ENCODE results near the gene LSM11.
"Not testable (repeated sequence)": the region's sequence is repeated elsewhere in the genome, so short reads cannot be mapped to it uniquely, and the experiment has no call there.

The LSM11 gene

DNA sequence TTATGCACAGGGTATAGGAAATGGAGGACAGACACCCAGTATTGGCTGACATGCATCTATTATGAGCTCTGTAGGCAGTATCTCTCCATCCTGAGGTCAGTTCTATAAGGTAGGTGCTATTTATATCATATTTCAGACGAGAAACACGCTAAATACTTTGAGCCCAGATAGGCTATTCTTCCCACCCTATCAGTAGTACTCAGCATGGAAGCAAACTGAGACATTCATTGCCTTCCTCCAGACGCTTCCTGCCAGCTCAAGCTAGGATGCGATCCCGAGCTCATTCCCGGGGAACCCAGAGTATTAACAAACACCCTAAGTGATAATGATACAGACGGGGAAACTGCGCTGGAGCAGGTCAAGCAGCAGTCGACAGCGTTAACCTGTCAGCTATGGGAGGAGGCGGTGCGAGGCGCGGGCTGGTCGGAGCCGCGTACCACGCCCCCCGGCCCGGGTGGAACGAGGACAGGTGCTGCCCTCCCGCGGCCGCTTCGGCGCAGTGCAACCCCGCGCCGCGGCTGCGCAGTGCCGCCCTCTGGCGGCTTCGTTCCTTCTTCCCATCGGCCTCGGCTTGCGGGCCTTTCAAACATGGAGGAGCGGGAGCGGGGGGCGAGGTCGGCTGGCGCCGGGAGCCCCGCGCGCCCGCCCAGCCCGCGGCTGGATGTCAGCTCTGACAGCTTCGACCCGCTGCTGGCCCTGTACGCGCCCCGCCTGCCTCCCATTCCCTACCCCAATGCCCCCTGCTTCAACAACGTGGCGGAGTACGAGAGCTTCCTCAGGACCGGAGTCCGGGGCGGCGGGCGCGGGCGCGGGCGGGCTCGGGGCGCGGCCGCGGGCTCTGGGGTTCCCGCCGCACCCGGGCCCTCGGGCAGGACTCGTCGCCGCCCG, at the start of gene LSM11:
LSM11 (plus strand) TSS at position 550 of the 888 bp plus-strand sequence; CDS start at position 589, 39 bp downstream.
- DNase-seq (ENCODE audit: low read depth in 4 of 4, low spot score in 1 of 4): peak; percentile 83 to 89 (median 86)

DNA sequence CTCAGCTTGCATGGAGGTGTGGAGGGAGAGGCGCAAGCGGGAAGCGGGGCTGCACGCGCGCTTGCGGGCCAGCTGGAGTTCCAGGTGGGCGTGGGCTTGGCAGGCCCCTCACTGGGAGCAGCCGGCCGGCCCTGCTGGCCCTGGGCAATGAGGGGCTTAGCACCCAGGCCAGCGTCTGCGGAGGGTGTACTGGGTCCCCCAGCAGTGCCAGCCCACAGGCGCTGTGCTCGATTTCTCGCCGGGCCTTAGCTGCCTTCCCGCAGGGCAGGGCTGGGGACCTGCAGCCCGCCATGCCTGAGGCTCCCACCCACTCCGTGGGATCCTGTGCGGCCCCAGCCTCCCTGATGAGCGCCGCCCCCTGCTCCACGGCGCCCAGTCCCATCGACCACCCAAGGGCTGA, 49.7 kb upstream of the LSM11 start:
- not testable (repeated sequence) for DNase-seq (ENCODE audit: low read depth in 4 of 4, low spot score in 1 of 4)

DNA sequence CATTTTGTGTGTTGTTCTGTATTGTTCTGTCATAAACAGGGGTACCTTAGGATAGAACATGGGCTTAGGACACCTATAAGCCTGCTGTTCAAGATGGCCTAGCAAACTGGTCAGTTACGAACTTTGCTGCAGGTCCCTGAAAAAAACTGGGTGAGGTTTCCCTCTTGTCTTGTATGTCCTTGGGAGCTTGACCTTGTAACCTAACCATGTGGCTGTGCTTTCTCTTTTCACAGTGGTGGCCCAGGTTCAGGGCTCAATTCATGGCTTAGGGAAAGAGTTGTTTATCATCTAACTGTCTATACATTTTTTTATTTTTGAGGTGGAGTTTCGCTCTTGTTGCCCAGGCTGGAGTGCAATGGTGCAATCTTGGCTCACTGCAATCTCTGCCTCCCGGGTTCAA, 47.4 kb upstream of the LSM11 start:
- not testable (repeated sequence) for DNase-seq (ENCODE audit: low read depth in 4 of 4, low spot score in 1 of 4)

DNA sequence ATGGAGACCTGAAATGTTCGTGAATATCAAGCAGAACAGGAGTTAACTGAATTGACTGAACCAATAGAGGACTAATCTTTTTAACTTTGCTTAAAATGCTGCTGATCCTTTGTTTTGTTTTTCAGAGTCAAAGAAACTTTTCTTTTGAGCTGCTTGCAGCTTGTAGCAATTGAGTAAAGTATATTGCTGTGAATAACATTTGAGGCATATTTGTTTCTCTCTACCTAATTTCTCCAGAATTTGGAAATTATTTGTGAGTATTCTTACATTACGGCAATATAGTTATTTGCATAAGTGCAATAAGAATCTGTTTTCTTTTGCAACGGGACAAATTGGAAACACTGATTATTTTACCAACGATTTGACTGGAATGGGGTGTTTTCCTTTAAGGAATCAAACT, 44.8 kb upstream of the LSM11 start:
- DNase-seq (ENCODE audit: low read depth in 4 of 4, low spot score in 1 of 4): not testable (repeated sequence)

DNA sequence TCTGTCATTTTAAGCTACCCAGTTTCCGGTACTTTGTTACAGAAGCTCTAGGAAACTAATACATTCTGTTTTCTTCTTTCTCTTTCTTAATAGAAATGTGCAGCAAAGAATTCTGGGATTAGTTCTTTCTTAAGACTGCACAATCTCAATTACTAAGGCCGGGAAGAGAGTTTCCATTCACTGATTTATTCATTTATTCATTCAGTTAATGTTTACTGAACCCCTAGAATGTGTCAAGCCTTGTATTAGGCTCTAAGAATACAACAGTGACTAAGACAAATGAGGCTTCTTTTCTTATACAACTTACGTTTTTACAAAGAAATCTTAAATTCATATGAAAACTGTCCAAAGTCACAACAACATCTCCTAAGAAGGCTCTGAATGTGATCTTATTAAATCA, 39.8 kb upstream of the LSM11 start:
- DNase-seq (ENCODE audit: low read depth in 4 of 4, low spot score in 1 of 4): no peak

DNA sequence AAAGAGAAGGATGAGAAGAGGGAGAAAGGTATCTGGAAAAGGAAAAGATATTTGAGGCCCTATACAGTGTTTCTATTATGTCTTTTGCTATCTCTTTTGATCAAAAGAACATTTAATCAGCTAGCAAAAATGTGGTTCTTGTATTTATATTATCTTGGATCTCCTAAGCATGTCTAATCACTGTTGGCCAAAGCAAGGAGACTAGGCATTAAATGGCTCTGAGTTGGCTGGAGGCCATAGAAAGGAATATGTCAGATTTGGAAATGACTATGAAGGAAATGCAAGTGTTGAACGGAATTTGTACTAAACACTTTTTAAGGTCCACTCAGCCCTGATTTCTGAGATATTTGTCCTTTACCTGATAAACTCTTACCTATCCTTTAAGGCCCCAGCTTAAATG, 34.6 kb upstream of the LSM11 start:
- no peak for DNase-seq (ENCODE audit: low read depth in 4 of 4, low spot score in 1 of 4)

DNA sequence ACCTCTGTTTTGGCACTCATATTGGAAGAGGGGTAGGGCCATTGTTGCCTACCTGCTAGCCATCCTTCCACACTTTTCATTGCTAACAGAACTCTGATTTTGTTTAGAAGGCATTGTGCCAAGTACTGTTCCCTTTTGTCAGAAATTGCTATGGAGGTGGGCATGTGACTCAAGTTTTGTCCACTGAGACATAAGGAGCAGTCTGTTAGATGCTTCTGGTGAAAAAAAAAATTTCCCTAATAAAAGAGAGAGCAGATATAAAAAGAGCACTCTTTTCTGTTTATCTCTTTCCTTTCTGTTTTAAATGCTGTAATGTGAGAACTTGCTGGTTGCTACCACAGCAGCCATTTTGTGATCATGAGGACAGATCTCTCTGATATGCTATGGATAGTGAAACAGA, 34.2 kb upstream of the LSM11 start:
- DNase-seq (ENCODE audit: low read depth in 4 of 4, low spot score in 1 of 4): no peak

DNA sequence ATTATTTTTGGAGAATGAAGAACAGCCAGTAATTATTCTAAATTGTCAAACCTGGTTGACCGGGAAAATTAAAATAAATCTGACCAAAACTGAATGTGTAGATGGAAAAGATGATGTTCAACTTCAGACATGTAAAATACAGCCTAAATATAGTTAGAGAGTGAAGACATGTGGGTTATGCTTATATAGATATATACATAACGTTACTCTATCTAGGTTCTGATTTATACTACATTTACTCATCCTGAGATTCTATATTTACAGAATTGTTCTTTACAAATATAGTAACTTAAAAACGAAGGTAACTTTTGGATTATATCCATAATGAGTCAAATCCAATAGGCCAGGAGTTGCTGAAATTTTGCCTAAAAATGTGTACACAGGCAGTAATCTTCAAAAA, 33.1 kb upstream of the LSM11 start:
- DNase-seq (ENCODE audit: low read depth in 4 of 4, low spot score in 1 of 4): no peak

DNA sequence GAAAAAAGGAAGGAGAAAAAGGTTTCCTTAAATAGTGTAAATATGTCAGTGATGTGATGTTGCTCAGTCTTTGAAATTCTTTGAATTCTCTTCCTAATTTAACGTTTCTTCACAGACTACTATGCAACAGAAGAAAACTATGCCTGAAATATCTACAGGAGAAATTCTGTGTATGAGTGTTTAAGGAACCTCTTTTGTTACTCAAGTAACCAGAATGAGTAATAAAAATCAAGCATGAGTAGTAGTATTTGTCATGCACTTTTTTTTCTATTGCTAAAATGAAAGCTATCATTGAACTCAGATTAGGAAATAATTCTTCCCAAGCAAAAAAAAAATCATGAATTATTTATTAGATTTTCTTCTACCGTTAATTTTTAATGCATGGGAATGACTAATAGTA, 32.6 kb upstream of the LSM11 start:
- DNase-seq (ENCODE audit: low read depth in 4 of 4, low spot score in 1 of 4): no peak

DNA sequence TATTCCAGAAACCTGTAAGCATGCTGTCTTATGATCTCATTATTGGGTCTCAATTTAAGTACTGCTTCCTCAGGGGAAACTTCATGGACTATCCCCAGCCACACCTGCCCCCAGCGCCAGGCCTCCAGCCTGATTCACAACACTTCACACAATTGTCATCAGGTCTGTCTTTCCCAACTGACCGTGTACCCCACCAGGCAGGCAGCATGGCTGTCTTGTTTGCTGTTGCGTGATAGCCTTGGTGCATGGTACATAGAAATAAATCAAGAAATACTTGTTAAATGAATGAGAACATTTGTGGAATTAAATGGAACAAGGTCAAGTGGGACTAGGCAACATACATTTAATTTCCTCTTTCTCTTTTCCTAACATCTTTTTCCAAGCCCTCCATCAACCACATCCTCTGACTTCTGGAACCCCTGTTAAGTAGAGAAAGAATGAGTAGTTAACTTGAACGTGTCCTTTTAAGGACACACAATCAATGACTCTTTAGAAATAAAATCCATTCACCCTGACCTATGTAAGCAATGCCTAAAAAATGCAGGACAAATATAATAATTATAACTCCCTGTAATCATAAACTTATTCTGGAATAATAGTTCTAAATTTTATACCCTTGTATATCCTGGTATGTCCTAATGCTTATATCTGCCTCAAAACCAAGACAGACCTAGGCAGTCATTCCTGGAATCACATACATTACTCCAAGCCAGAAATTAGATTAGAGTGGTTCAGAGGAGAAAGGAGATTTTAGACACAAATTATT, 29.5 kb upstream of the LSM11 start:
- no peak for DNase-seq (ENCODE audit: low read depth in 4 of 4, low spot score in 1 of 4)

DNA sequence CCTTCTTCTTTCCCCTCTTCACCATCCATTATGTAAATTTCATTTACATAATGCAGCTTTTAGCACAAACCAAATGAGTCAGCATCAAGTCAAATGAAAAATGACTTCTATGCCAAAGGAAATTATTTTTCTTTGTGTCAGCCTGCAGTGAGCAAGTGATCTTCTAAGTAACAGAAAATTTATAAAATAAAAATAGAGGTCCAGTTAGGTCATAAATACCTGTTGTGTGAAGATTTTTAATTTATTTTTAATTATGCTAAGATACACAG, 29.0 kb upstream of the LSM11 start:
- DNase-seq (ENCODE audit: low read depth in 4 of 4, low spot score in 1 of 4): no peak

DNA sequence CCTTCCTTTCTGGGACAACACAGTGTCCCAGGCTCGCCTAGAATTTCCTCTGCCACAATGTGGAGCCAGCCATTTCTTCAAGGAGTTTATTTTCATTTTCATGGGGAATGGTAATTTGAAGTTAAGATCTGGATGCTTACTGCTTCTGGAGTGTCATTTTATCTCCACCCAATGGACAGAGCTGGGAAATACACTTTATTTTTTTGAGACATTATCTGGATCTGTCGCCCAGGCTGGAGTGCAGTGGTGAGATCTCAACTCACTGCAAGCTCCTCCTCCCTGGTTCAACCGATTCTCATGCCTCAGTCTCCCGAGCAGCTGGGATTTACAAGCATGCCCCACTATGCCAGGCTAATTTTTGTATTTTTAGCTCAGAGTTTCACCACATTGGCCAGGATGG, 25.0 kb upstream of the LSM11 start:
- no peak for DNase-seq (ENCODE audit: low read depth in 4 of 4, low spot score in 1 of 4)

DNA sequence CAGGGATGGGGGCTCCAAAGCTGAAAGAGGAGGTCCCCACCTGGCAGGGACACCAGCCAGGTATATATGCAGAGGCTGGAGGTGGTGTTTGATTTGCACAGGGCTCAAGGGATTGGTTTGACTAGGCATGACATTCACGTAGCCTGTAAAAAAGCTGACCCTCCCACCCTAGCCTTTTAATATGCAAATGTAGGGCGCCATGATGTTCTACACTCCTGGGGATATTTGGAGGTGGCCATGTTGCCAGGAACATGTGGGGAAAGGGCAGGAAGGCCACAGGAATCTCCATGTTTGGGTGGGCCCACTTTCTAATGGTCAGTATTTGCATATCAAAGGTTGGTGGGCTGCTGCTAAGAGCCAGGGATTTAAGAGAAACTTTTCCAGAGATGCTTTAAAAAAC, 24.3 kb upstream of the LSM11 start:
- no peak for DNase-seq (ENCODE audit: low read depth in 4 of 4, low spot score in 1 of 4)

DNA sequence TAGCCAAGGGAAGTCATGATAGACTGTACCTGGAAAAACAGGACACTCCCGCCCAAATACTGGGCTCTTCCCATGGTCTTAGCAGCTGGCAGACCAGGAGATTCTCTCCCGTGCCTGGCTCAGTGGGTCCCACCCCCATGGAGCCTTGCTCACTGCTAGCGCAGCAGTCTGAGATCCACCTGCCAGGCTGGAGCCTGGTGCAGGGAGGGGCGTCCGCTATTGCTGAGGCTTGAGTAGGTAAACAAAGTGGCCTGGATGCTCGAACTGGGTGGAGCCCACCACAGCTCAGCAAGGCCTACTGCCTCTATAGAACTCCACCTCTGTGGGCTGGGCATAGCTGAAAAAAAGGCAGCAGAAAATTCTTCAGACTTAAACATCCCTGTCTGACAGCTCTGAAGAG, 22.4 kb upstream of the LSM11 start:
- DNase-seq (ENCODE audit: low read depth in 4 of 4, low spot score in 1 of 4): no peak

DNA sequence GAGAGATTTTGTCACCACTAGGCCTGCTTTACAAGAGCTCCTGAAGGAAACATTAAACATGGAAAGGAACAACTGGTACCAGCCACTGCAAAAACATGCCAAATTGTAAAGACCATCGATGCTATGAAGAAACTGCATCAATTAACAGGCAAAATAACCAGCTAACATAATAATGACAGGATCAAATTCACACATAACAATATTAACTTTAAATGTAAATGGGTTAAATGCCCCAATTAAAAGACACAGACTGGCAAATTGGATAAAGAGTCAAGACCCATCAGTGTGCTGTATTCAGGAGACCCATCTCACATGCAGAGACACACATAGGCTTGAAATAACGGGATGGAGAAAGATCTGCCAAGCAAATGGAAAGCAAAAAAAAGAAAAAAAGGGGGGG, 20.6 kb upstream of the LSM11 start:
- not testable (repeated sequence) for DNase-seq (ENCODE audit: low read depth in 4 of 4, low spot score in 1 of 4)

DNA sequence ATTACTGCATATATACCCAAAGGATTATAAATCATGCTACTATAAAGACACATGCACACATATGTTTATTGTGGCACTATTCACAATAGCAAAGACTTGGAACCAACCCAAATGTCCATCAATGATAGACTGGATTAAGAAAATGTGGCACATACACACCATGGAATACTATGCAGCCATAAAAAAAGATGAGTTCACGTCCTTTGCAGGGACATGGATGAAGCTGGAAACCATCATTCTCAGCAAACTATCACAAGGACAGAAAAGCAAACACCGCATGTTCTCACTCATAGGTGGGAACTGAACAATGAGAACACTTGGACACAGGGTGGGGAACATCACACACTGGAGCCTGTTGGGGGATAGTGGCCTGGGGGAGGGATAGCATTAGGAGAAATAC, 16.9 kb upstream of the LSM11 start:
- DNase-seq (ENCODE audit: low read depth in 4 of 4, low spot score in 1 of 4): not testable (repeated sequence)

DNA sequence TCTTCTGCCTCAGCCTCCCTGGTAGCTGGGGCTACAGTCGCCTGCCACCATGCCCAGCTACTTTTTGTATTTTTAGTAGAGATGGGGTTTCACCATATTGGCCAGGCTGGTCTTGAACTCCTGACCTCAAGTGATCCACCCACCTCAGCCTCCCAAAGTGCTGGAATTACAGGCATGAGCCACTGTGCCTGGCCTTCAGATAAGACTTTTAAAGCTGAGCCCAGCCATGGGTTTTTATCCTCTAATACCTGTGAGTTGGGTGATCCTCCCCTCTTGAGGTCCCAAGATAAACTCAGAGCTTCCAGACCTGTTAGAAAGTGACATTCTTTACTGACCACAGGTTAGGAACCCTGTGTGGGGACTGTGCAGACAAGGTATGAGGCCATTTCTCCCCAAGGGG, 15.7 kb upstream of the LSM11 start:
- DNase-seq (ENCODE audit: low read depth in 4 of 4, low spot score in 1 of 4): not testable (repeated sequence)

DNA sequence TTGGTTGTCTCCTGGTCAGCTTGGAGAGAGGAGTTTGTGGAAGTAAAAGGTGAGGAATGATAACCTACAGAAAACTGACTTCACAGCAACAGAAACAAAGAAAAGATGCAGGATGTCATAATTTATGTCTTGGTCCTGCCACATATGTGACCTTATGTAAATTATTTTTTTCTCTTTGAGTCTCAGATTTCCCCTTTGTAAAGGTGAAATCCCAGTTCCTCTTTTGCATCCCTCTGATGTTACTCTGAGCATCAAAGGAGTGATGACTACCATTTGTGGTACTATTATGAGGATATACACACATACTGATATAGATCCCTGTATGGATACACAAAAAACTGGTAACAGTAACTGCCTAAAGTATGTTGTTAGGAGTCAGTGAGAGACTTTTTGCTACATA, 13.7 kb upstream of the LSM11 start:
- no peak for DNase-seq (ENCODE audit: low read depth in 4 of 4, low spot score in 1 of 4)

DNA sequence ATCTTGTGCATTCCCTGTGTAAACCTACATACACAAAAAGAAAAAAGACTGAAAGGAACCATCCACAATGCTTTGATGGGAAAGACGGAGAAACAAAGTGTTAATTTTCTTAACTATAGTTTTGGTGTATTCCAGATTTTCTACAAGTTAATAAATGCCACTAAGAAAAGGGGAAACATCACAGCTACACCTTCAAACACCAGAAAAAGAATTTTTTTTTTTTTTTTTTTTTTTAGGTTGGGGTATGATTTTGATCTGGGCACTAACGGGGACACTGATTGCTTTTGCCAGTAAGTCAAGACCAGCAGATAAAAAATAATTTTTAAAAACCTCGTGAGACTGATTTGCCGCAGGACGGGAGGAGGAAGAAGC, 12.6 kb upstream of the LSM11 start:
- DNase-seq (ENCODE audit: low read depth in 4 of 4, low spot score in 1 of 4): no peak

DNA sequence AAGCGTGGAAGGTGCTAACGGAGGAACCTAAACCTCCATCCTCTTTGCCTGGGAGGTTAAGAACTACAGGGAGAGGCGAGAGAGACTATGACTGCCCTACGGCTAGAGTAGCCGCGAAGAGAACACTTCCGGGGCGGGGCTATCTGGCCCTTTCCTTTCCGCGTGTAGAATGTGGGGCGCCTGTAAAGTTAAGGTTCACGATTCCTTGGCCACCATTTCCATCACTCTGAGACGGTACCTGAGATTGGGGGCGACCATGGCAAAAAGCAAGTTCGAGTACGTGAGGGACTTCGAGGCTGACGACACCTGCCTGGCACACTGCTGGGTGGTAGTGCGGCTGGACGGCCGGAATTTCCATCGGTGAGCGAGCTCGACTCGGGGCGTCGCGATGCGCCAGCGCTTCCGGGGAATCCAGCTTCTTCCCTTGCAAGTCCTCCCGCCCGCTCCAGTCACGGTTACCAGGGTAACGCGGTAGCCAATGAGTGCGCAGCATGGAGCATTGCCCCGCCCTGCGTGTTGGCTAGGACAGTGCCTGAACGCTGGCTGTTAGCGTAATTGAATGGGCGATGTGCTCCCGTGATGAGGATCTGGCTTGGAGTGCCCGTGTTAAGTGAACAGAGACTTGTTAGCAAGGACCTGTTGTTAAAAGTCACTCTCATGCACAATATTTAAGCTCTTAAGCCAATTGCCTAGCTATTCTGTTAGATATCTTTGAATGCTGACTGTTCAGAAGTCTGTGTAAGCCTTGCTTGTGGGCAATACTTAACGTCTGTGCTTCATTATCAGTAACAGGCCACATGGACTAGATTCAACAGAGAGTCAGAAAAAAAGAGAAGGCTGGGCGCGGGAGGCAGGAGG, 12.0 kb upstream of the LSM11 start, which contains the start of gene THG1L:
THG1L (plus strand) TSS at position 149 of the 858 bp plus-strand sequence; CDS start at position 170, 21 bp downstream.
- peak; percentile 95 to 99 (median 96) for DNase-seq (ENCODE audit: low read depth in 4 of 4, low spot score in 1 of 4)

DNA sequence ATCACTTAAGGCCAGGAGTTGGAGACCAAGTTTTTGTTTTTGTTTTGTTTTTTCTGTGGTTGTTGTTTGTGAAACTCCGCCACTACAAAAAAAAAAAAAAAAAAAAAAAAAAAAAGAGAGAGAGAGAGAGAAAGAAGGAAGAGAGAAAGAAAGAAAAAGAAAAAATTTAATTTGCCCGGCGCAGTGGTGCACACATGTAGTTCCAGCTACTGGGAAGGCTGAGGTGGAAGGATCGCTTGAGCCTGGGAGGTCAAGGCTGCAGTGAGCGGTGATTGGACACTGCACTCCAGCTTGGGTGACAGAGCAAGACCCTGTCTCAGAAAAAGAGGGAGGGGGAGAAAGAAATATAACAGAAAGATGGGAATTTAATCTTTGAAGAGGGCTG, 11.4 kb upstream of the LSM11 start:
- DNase-seq (ENCODE audit: low read depth in 4 of 4, low spot score in 1 of 4): no peak

Measured in stimulated activated CD4-positive, alpha-beta T cell treated with anti-CD3 and anti-CD28 coated beads, Interleukin-1b, Interleukin-23, amount 100 ng/mL, for 24 hours (primary cell).